Measurements from ENCODE around the gene MAN1A1. TPM values are rescaled to one million over a fixed set of nuclear protein-coding genes. Genes with fewer than 3 reads are reported as not detected.

MAN1A1 gene
- total RNA-seq, 1 donor: 79.6 TPM

- no peak overlapping the region for H3K27ac ChIP-seq (ENCODE audit: low read depth, low read length)
- TF ChIP-seq CTCF (IDR thresholded peaks at IDR 0.05; ENCODE audit: extremely low read depth, low read depth, low read length): no peak
- H2AFZ ChIP-seq (ENCODE audit: low read length): no peak overlapping the region
- no peak for DNase-seq (ENCODE audit: insufficient read length, low spot score, missing footprints)
- no peaks in the 10 kb centered on the region for H3K9me3 ChIP-seq (ENCODE audit: low read depth, low read length)
- H3K4me1 ChIP-seq (ENCODE audit: insufficient read depth, low read length): no peaks in the 10 kb centered on the region
- H3K4me3 ChIP-seq (ENCODE audit: insufficient read depth, low read length): no peak overlapping the region
- H3K27me3 ChIP-seq (ENCODE audit: insufficient read depth, low read length): no peaks in the 10 kb centered on the region
- H3K36me3 ChIP-seq (ENCODE audit: insufficient read depth, low read length): no peaks in the 10 kb centered on the region
- H4K20me1 ChIP-seq (ENCODE audit: insufficient read depth, low read length): no peaks in the 10 kb centered on the region
- H3K79me2 ChIP-seq (ENCODE audit: insufficient read depth, low read length): no peaks in the 10 kb centered on the region
- no peak overlapping the region for H3K4me2 ChIP-seq (ENCODE audit: insufficient read depth, low read length)
These were observed 168.5 kb downstream of the MAN1A1 start for GRCh38 chr6:119181046-119181445.

DNA sequence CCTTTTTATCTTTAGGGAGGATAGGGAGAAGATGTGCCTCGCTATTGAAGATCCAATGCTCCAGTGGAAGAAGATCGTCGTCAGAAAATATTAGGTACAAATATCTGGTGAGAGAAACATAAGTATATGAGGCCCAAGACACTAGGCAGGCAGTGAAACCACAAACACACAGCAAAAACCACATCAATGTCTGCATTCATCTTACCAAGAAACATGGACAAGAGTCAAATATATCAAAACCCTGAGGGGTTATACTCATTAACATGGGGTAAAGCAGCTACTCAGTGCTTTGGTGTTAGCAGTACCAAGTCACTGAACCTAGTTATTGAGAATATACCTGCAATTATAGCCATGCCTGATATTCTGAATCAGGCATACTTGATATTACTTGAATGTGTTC, 169.7 kb downstream of the MAN1A1 start:
- Histone ChIP-seq H3K4me3 (ENCODE audit: insufficient read depth, low read length) (no peak overlapping the region), H3K4me2 (ENCODE audit: insufficient read depth, low read length) (no peak overlapping the region), H3K27me3 (ENCODE audit: insufficient read depth, low read length) (no peaks in the 10 kb centered on the region), H2AFZ (ENCODE audit: low read length) (no peak overlapping the region), H3K79me2 (ENCODE audit: insufficient read depth, low read length) (no peaks in the 10 kb centered on the region), H3K27ac (ENCODE audit: low read depth, low read length) (no peak overlapping the region), H3K9me3 (ENCODE audit: low read depth, low read length) (no peaks in the 10 kb centered on the region), H3K4me1 (ENCODE audit: insufficient read depth, low read length) (peaks cover 7% of the 10 kb centered on the region), H3K36me3 (ENCODE audit: insufficient read depth, low read length) (no peaks in the 10 kb centered on the region), H4K20me1 (ENCODE audit: insufficient read depth, low read length) (no peaks in the 10 kb centered on the region)
- DNase-seq (ENCODE audit: insufficient read length, low spot score, missing footprints): no peak
- TF ChIP-seq CTCF (IDR thresholded peaks at IDR 0.05; ENCODE audit: extremely low read depth, low read depth, low read length): no peak

GRCh38 chr6:119179062-119179461, 170.5 kb downstream of the MAN1A1 start:
- H3K79me2 ChIP-seq (ENCODE audit: insufficient read depth, low read length): no peaks in the 10 kb centered on the region
- H3K4me2 ChIP-seq (ENCODE audit: insufficient read depth, low read length): no peak overlapping the region
- no peak for DNase-seq (ENCODE audit: insufficient read length, low spot score, missing footprints)
- no peaks in the 10 kb centered on the region for H3K27me3 ChIP-seq (ENCODE audit: insufficient read depth, low read length)
- H3K4me1 ChIP-seq (ENCODE audit: insufficient read depth, low read length): peaks cover 7% of the 10 kb centered on the region
- H2AFZ ChIP-seq (ENCODE audit: low read length): no peak overlapping the region
- H3K27ac ChIP-seq (ENCODE audit: low read depth, low read length): no peak overlapping the region
- no peaks in the 10 kb centered on the region for H3K36me3 ChIP-seq (ENCODE audit: insufficient read depth, low read length)
- H4K20me1 ChIP-seq (ENCODE audit: insufficient read depth, low read length): no peaks in the 10 kb centered on the region
- no peaks in the 10 kb centered on the region for H3K9me3 ChIP-seq (ENCODE audit: low read depth, low read length)
- no peak overlapping the region for H3K4me3 ChIP-seq (ENCODE audit: insufficient read depth, low read length)
- no peak for TF ChIP-seq CTCF (IDR thresholded peaks at IDR 0.05; ENCODE audit: extremely low read depth, low read depth, low read length)

GRCh38 chr6:119176445-119176844, 173.1 kb downstream of the MAN1A1 start:
- DNase-seq (ENCODE audit: insufficient read length, low spot score, missing footprints): no peak

More at GRCh38 chr6:119176445-119176844, 173.1 kb downstream of the MAN1A1 start:
- Histone ChIP-seq H2AFZ (ENCODE audit: low read length) (no peak overlapping the region), H3K27me3 (ENCODE audit: insufficient read depth, low read length) (no peaks in the 10 kb centered on the region), H3K4me2 (ENCODE audit: insufficient read depth, low read length) (no peak overlapping the region), H3K9me3 (ENCODE audit: low read depth, low read length) (no peaks in the 10 kb centered on the region), H3K79me2 (ENCODE audit: insufficient read depth, low read length) (no peaks in the 10 kb centered on the region), H3K27ac (ENCODE audit: low read depth, low read length) (no peak overlapping the region), H3K4me3 (ENCODE audit: insufficient read depth, low read length) (no peak overlapping the region), H3K36me3 (ENCODE audit: insufficient read depth, low read length) (no peaks in the 10 kb centered on the region), H4K20me1 (ENCODE audit: insufficient read depth, low read length) (no peaks in the 10 kb centered on the region), H3K4me1 (ENCODE audit: insufficient read depth, low read length) (peaks cover 7% of the 10 kb centered on the region)
- no peak for TF ChIP-seq CTCF (IDR thresholded peaks at IDR 0.05; ENCODE audit: extremely low read depth, low read depth, low read length)
